ENCODE data around the gene SELENOT. TPM values are rescaled to one million over a fixed set of nuclear protein-coding genes. Genes with fewer than 3 reads are reported as not detected.
"Not testable (repeated sequence)": the region's sequence is repeated elsewhere in the genome, so short reads cannot be mapped to it uniquely, and the experiment has no call there.

The SELENOT gene
- total and polyA plus RNA-seq, 4 donors, result 52.7 to 107 (median 70.0) TPM

DNA sequence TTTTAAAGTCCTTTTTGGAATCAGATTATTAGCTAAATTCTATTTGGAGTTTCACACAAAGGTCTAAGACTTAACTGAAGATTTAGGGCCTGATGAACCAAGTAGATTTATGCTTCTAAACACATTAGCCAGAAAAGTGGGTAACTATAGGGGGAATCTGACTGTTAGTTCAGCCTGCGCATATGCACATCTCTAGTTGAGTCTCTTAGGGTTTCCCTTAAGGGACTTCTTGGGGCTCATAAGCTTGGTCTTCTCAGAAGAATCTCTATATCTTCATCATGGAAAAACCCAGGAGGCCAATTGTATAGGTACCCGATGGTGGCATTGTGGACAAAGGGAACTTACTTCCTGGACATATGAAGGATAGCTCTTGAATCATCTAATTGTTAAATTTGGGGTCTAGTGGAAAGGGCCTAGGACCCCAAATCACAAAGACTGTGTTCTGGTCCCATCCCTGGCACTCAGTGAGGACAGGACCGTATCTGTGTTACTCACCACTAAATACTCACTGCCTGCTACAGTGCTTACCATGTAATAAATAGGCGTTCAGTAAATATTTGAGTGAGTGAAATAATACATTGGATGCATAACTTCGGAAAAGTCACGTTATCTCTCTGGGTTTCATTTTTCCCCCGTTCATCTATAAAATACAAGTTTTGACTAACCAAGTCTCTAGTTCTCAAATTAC, 17.0 kb downstream of the SELENOT start:
- Histone ChIP-seq H3K4me1 (ENCODE audit: control insufficient read depth in 4 of 4, insufficient read depth in 4 of 4, low read length in 3 of 4) (peaks cover 0 to 2% (median 0%) of the 10 kb centered on the region in 4 donors), H3K9ac (ENCODE audit: low read depth in 1 of 2, low read length in 2 of 2) (no peak overlapping the region), H3K27me3 (ENCODE audit: control insufficient read depth in 4 of 4, insufficient read depth in 4 of 4, low read length in 3 of 4) (no peaks in the 10 kb centered on the region), H3K4me3 (ENCODE audit: low read depth in 1 of 3, low read length in 3 of 3) (no peak overlapping the region), H3K36me3 (ENCODE audit: control insufficient read depth in 4 of 4, insufficient read depth in 3 of 4, low read depth in 1 of 4, low read length in 3 of 4) (peaks cover 0 to 4% (median 1%) of the 10 kb centered on the region in 4 donors), H3K27ac (ENCODE audit: low read depth in 1 of 2, low read length in 2 of 2) (no peak overlapping the region), H3K9me3 (ENCODE audit: control insufficient read depth in 4 of 4, low read length in 3 of 4) (no peaks in the 10 kb centered on the region)
- TF ChIP-seq FOXA1 (IDR thresholded peaks at IDR 0.05), result no peak
- TF ChIP-seq SP1 (IDR thresholded peaks at IDR 0.05), result no peak
- no peak for TF ChIP-seq JUND (IDR thresholded peaks at IDR 0.05)
- TF ChIP-seq RXRA (IDR thresholded peaks at IDR 0.05), result no peak
- TF ChIP-seq HNF4G (IDR thresholded peaks at IDR 0.05), result no peak
- no peak for TF ChIP-seq RAD21 (IDR thresholded peaks at IDR 0.05)
- TF ChIP-seq ATF3 (IDR thresholded peaks at IDR 0.05), result no peak
- TF ChIP-seq TAF1 (conservative IDR thresholded peaks at IDR 0.05), result no peak
- no peak for DNase-seq (ENCODE audit: low spot score)
- WGBS, result 91% methylated on average over 7 of the region's 7 CpGs

- H3K27me3 ChIP-seq (ENCODE audit: control insufficient read depth in 4 of 4, insufficient read depth in 4 of 4, low read length in 3 of 4); H3K27ac ChIP-seq (ENCODE audit: low read depth in 1 of 2, low read length in 2 of 2); H3K9me3 ChIP-seq (ENCODE audit: control insufficient read depth in 4 of 4, low read length in 3 of 4); DNase-seq (ENCODE audit: low spot score); H3K9ac ChIP-seq (ENCODE audit: low read depth in 1 of 2, low read length in 2 of 2); H3K4me3 ChIP-seq (ENCODE audit: low read depth in 1 of 3, low read length in 3 of 3); H3K4me1 ChIP-seq (ENCODE audit: control insufficient read depth in 4 of 4, insufficient read depth in 4 of 4, low read length in 3 of 4): not testable (repeated sequence)
- H3K36me3 ChIP-seq (ENCODE audit: control insufficient read depth in 4 of 4, insufficient read depth in 3 of 4, low read depth in 1 of 4, low read length in 3 of 4), result peaks cover 3 to 27% (median 18%) of the 10 kb centered on the region in 4 donors
These were observed 19.8 kb downstream of the SELENOT start for GRCh38 chr3:150622955-150623354.

- no peaks in the 10 kb centered on the region for H3K9me3 ChIP-seq (ENCODE audit: control insufficient read depth in 4 of 4, low read length in 3 of 4)
- no peak overlapping the region for H3K27ac ChIP-seq (ENCODE audit: low read depth in 1 of 2, low read length in 2 of 2)
- no peak overlapping the region for H3K4me3 ChIP-seq (ENCODE audit: low read depth in 1 of 3, low read length in 3 of 3)
- H3K9ac ChIP-seq (ENCODE audit: low read depth in 1 of 2, low read length in 2 of 2), result no peak overlapping the region
- TF ChIP-seq, protein P1, sequence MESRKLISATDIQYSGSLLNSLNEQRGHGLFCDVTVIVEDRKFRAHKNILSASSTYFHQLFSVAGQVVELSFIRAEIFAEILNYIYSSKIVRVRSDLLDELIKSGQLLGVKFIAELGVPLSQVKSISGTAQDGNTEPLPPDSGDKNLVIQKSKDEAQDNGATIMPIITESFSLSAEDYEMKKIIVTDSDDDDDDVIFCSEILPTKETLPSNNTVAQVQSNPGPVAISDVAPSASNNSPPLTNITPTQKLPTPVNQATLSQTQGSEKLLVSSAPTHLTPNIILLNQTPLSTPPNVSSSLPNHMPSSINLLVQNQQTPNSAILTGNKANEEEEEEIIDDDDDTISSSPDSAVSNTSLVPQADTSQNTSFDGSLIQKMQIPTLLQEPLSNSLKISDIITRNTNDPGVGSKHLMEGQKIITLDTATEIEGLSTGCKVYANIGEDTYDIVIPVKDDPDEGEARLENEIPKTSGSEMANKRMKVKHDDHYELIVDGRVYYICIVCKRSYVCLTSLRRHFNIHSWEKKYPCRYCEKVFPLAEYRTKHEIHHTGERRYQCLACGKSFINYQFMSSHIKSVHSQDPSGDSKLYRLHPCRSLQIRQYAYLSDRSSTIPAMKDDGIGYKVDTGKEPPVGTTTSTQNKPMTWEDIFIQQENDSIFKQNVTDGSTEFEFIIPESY (IDR thresholded peaks at IDR 0.05), result no peak
- H3K27me3 ChIP-seq (ENCODE audit: control insufficient read depth in 4 of 4, insufficient read depth in 4 of 4, low read length in 3 of 4), result no peaks in the 10 kb centered on the region
- peaks cover 3 to 27% (median 19%) of the 10 kb centered on the region in 4 donors for H3K36me3 ChIP-seq (ENCODE audit: control insufficient read depth in 4 of 4, insufficient read depth in 3 of 4, low read depth in 1 of 4, low read length in 3 of 4)
- 98% methylated on average over 1 of the region's 1 CpG for WGBS
- no peaks in the 10 kb centered on the region for H3K4me1 ChIP-seq (ENCODE audit: control insufficient read depth in 4 of 4, insufficient read depth in 4 of 4, low read length in 3 of 4)
- DNase-seq (ENCODE audit: low spot score), result no peak
These were observed 20.8 kb downstream of the SELENOT start for GRCh38 chr3:150623945-150624344.

- no peak overlapping the region for H3K4me3 ChIP-seq (ENCODE audit: low read depth in 1 of 3, low read length in 3 of 3)
- DNase-seq (ENCODE audit: low spot score), result no peak
- 98% methylated on average over 2 of the region's 2 CpGs for WGBS
- H3K9ac ChIP-seq (ENCODE audit: low read depth in 1 of 2, low read length in 2 of 2), result no peak overlapping the region
- H3K36me3 ChIP-seq (ENCODE audit: control insufficient read depth in 4 of 4, insufficient read depth in 3 of 4, low read depth in 1 of 4, low read length in 3 of 4), result peaks cover 3 to 39% (median 23%) of the 10 kb centered on the region in 4 donors
- H3K27ac ChIP-seq (ENCODE audit: low read depth in 1 of 2, low read length in 2 of 2), result no peak overlapping the region
- H3K4me1 ChIP-seq (ENCODE audit: control insufficient read depth in 4 of 4, insufficient read depth in 4 of 4, low read length in 3 of 4), result no peaks in the 10 kb centered on the region
- H3K27me3 ChIP-seq (ENCODE audit: control insufficient read depth in 4 of 4, insufficient read depth in 4 of 4, low read length in 3 of 4), result no peaks in the 10 kb centered on the region
- H3K9me3 ChIP-seq (ENCODE audit: control insufficient read depth in 4 of 4, low read length in 3 of 4), result no peaks in the 10 kb centered on the region
- TF ChIP-seq, protein P1 (IDR thresholded peaks at IDR 0.05), result no peak
- no peak for TF ChIP-seq SP1 (IDR thresholded peaks at IDR 0.05)
- no peak for TF ChIP-seq ATF3 (IDR thresholded peaks at IDR 0.05)
- TF ChIP-seq REST (IDR thresholded peaks at IDR 0.05), result no peak
- TF ChIP-seq TAF1 (conservative IDR thresholded peaks at IDR 0.05), result no peak
- no peak for TF ChIP-seq HNF4A (conservative IDR thresholded peaks at IDR 0.05)
- no peak for TF ChIP-seq FOXA1 (IDR thresholded peaks at IDR 0.05)
- TF ChIP-seq RXRA (IDR thresholded peaks at IDR 0.05), result no peak
- TF ChIP-seq JUND (IDR thresholded peaks at IDR 0.05), result no peak
- TF ChIP-seq RAD21 (IDR thresholded peaks at IDR 0.05), result no peak
These were observed 23.2 kb downstream of the SELENOT start for GRCh38 chr3:150626148-150626930.
